SK-N-SH treated with all-trans-retinoic acid at 6 μM for 48 hours (cell line): ENCODE measurements around the gene LRMDA.

ENCODE experiments used
- ATAC-seq: fragments of 200-7000 bp; cut with Tn5 transposase; 3 replicates; pipeline ENCODE4 v1.9.1; 2020; ENCODE audit warnings: mild to moderate bottlenecking, moderate library complexity
- BACH2 ChIP-seq: fragments of 250-450 bp; sonication (Bioruptor Pico); IDR thresholded peaks from 2 replicates; pipeline ENCODE4 v1.9.0; 2021; ENCODE audit warnings: mild to moderate bottlenecking, borderline replicate concordance
- CREB5 ChIP-seq: fragments of 250-450 bp; sonication (Bioruptor Pico); IDR thresholded peaks from 2 replicates; pipeline ENCODE4 v1.5.1; 2020; ENCODE audit warnings: low read depth, mild to moderate bottlenecking, moderate library complexity
- CSDC2 ChIP-seq: fragments of 250-450 bp; sonication (Bioruptor Pico); IDR thresholded peaks from 2 replicates; pipeline ENCODE4 v1.5.0; 2020; ENCODE audit warnings: mild to moderate bottlenecking, moderate library complexity
- CSRNP3 ChIP-seq: fragments of 250-450 bp; sonication (Bioruptor Pico); IDR thresholded peaks from 2 replicates; pipeline ENCODE4 v1.5.1; 2021; ENCODE audit warnings: mild to moderate bottlenecking, moderate library complexity
- ESRRG ChIP-seq: fragments of 250-450 bp; sonication (Bioruptor Pico); IDR thresholded peaks from 2 replicates; pipeline ENCODE4 v1.6.1; 2021; ENCODE audit warnings: mild to moderate bottlenecking
- ISL1 ChIP-seq: fragments of 250-450 bp; sonication (Bioruptor Pico); IDR thresholded peaks from 2 replicates; pipeline ENCODE4 v2.1.2; 2022; ENCODE audit warnings: mild to moderate bottlenecking, moderate library complexity
- OSR1 ChIP-seq: fragments of 250-450 bp; sonication (Bioruptor Pico); IDR thresholded peaks from 2 replicates; pipeline ENCODE4 v1.8.0; 2022; ENCODE audit warnings: moderate library complexity, mild to moderate bottlenecking, inconsistent platforms
- PATZ1 ChIP-seq: fragments of 250-450 bp; sonication (Bioruptor Pico); IDR thresholded peaks from 2 replicates; pipeline ENCODE4 v1.8.0; 2020; ENCODE audit warnings: mild to moderate bottlenecking, moderate library complexity, borderline replicate concordance
- PPARA ChIP-seq: fragments of 250-450 bp; sonication (Bioruptor Pico); IDR thresholded peaks from 2 replicates; pipeline ENCODE4 v1.5.0; 2020; ENCODE audit warnings: mild to moderate bottlenecking, borderline replicate concordance
- RARB ChIP-seq: fragments of 250-450 bp; sonication (Bioruptor Pico); IDR thresholded peaks from 2 replicates; pipeline ENCODE4 v1.8.0; 2021; ENCODE audit warnings: mild to moderate bottlenecking, moderate library complexity
- SNAI2 ChIP-seq: fragments of 250-450 bp; sonication (Bioruptor Pico); IDR thresholded peaks from 2 replicates; pipeline ENCODE4 v1.5.0; 2020; ENCODE audit warnings: mild to moderate bottlenecking, moderate library complexity
- TCF4 ChIP-seq: fragments of 250-450 bp; sonication (Bioruptor Pico); IDR thresholded peaks from 2 replicates; pipeline ENCODE4 v1.8.0; 2021; ENCODE audit warnings: mild to moderate bottlenecking, moderate library complexity, borderline replicate concordance
- TOX ChIP-seq: fragments of 250-450 bp; sonication (Bioruptor Pico); IDR thresholded peaks from 2 replicates; pipeline ENCODE4 v1.8.0; 2021; ENCODE audit warnings: mild to moderate bottlenecking, moderate library complexity, borderline replicate concordance
- TSHZ2 ChIP-seq: fragments of 250-450 bp; sonication (Bioruptor Pico); IDR thresholded peaks from 2 replicates; pipeline ENCODE4 v1.5.0; 2020; ENCODE audit warnings: mild to moderate bottlenecking, moderate library complexity
- ZC3H10 ChIP-seq: fragments of 250-450 bp; sonication (Bioruptor Pico); IDR thresholded peaks from 2 replicates; pipeline ENCODE4 v1.5.1; 2021; ENCODE audit warnings: mild to moderate bottlenecking, moderate library complexity
- ZNF565 ChIP-seq: fragments of 450-650 bp; formaldehyde crosslinking; conservative IDR thresholded peaks from 2 replicates; pipeline ENCODE4 v1.5.0; 2020; ENCODE audit warnings: low read depth, mild to moderate bottlenecking, moderate library complexity
- ZNF8 ChIP-seq: fragments of 450-650 bp; formaldehyde crosslinking; IDR thresholded peaks from 2 replicates; pipeline ENCODE4 v1.5.0; 2020; ENCODE audit warnings: mild to moderate bottlenecking, moderate library complexity

The LRMDA gene

GRCh38 chr10:76550806-76551205, 1119.4 kb downstream of the LRMDA start:
- no peak for ATAC-seq
- TF ChIP-seq OSR1, result no peak
- TF ChIP-seq ISL1 (CRISPR knock-in tag), result no peak
- no peak for TF ChIP-seq ESRRG (CRISPR knock-in tag)
- TF ChIP-seq CREB5, result no peak
- no peak for TF ChIP-seq RARB (CRISPR knock-in tag)
- TF ChIP-seq SNAI2 (CRISPR knock-in tag), result no peak
- TF ChIP-seq PATZ1 (CRISPR knock-in tag), result no peak
- TF ChIP-seq CSDC2 (CRISPR knock-in tag), result no peak
- TF ChIP-seq CSRNP3 (CRISPR knock-in tag), result no peak
- TF ChIP-seq ZNF8 (CRISPR knock-in tag), result no peak
- no peak for TF ChIP-seq PPARA (CRISPR knock-in tag)
- TF ChIP-seq BACH2 (CRISPR knock-in tag), result no peak
- TF ChIP-seq ZC3H10, result no peak

GRCh38 chr10:76552091-76552873, 1120.9 kb downstream of the LRMDA start:
- TF ChIP-seq SNAI2 (CRISPR knock-in tag) (no peak), CSRNP3 (CRISPR knock-in tag) (no peak), TOX (CRISPR knock-in tag) (no peak), TSHZ2 (CRISPR knock-in tag) (no peak), BACH2 (CRISPR knock-in tag) (no peak), RARB (CRISPR knock-in tag) (no peak), ESRRG (CRISPR knock-in tag) (no peak), CREB5 (no peak)
- no peak for ATAC-seq

GRCh38 chr10:76553263-76554032, 1122.0 kb downstream of the LRMDA start:
- TF ChIP-seq ZNF565 (CRISPR knock-in tag) (no peak), PATZ1 (CRISPR knock-in tag) (no peak), TCF4 (CRISPR knock-in tag) (peak; percentile 45; the same call in 1 of the 2 replicates)
- peak; percentile 67 for ATAC-seq
